ENCODE measurements around the gene TUBGCP4.

Gene TUBGCP4

DNA sequence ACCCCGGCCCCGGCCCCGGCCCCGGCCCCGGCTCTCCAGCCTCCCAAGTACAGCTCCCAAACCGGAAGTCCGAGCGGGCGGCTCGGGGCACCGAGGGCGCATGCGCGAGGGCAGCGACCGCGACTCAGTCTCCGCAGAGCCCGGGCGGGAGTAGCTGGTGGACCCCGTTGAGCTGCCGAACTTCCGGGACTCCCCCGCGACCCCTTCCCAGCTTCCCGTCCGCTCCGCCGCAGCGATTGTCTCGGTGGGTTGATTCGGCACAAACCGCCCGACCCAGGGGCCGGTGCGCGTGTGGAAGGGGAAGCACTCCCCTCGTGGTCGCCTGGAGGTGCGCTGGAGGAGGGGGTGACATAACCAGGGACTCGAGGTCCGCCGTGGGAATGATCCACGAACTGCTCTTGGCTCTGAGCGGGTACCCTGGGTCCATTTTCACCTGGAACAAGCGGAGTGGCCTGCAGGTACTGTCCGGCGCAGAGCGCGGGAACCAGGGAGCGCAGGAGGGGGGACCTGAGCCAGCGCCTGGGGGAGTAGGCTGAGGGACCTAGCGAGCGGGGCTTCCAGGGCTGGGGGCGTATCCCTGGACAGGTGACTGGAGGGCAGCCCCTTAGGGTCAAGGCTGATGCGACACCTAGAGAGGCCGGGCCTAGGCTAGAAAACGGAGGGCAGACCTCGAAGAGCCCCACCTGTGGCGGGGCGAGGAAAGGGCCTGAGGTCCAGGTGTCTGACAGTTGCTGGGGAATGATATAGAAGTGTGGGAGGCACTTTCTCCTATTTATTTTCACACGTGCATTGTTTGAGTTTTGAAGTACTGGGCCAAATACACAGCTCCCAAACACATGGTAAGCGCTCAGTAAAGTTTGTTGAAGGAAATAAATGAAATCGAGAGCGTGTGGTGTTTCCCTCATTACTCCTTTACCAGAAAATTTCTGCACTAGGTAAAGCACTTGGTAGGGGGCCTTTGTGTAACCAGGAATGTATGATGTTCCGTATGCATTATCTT lies at the start of gene TUBGCP4, which contains the start of gene ZSCAN29 (continued):
- TF ChIP-seq, protein P1, sequence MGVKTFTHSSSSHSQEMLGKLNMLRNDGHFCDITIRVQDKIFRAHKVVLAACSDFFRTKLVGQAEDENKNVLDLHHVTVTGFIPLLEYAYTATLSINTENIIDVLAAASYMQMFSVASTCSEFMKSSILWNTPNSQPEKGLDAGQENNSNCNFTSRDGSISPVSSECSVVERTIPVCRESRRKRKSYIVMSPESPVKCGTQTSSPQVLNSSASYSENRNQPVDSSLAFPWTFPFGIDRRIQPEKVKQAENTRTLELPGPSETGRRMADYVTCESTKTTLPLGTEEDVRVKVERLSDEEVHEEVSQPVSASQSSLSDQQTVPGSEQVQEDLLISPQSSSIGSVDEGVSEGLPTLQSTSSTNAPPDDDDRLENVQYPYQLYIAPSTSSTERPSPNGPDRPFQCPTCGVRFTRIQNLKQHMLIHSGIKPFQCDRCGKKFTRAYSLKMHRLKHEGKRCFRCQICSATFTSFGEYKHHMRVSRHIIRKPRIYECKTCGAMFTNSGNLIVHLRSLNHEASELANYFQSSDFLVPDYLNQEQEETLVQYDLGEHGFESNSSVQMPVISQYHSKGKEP (tag by site-specific recombination; IDR thresholded peaks at IDR 0.05): no peak
- TF ChIP-seq PATZ1 (tag by site-specific recombination; IDR thresholded peaks at IDR 0.05): peak; percentile 76
- no peak; the same call in 1 of the 2 replicates for TF ChIP-seq ZNF76 (tag by site-specific recombination; IDR thresholded peaks at IDR 0.05; ENCODE audit: borderline replicate concordance, low read depth)
- TF ChIP-seq, protein P2, sequence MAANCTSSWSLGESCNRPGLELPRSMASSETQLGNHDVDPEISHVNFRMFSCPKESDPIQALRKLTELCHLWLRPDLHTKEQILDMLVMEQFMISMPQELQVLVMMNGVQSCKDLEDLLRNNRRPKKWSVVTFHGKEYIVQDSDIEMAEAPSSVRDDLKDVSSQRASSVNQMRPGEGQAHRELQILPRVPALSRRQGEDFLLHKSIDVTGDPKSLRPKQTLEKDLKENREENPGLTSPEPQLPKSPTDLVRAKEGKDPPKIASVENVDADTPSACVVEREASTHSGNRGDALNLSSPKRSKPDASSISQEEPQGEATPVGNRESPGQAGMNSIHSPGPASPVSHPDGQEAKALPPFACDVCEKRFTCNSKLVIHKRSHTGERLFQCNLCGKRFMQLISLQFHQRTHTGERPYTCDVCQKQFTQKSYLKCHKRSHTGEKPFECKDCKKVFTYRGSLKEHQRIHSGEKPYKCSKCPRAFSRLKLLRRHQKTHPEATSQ (tag by site-specific recombination; IDR thresholded peaks at IDR 0.05): 0 out of 2 replicates have a peak, but pooled peaks have one; percentile 49
- TF ChIP-seq ZFHX2 (tag by site-specific recombination; conservative IDR thresholded peaks at IDR 0.05): peak; percentile 16; the same call in 1 of the 2 replicates
- no peak for TF ChIP-seq ZNF114 (tag by site-specific recombination; IDR thresholded peaks at IDR 0.05)

DNA sequence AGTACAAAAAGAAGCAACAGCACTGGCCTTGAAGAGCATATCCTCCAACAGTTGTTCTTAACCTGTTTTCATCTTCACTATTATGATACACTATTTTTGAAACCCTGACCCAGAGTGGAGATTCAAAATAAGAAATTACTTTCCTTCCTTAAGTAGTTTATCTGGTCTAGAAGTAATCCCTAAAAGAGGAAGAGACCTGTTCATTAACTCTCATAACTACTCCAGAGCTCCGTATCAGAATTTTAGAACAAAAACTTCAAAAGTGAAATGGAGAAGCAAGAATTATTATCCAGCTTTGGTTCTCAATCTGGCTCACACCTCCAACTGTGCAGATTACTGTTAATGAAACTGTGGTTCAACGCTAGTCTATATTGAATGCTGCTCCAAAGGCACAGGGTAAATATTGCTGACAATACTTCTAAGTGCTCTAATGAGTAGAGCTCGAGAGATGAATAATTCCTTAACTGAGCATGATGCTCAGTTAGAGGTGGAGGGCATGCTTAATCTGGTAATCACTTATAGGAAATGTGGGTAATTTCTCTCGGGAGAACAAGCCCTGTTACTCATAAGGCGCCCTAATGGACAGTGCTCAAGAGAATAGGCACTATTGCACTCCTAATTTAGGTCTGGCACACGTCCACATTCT lies 45.7 kb upstream of the TUBGCP4 start:
- no peak for TF ChIP-seq GLI4 (tag by site-specific recombination; IDR thresholded peaks at IDR 0.05)
- no peak for TF ChIP-seq ZNF629 (tag by site-specific recombination; IDR thresholded peaks at IDR 0.05)
- no peak for TF ChIP-seq PRDM6 (tag by site-specific recombination; IDR thresholded peaks at IDR 0.05)
- no peak for TF ChIP-seq REST (tag by site-specific recombination; IDR thresholded peaks at IDR 0.05)
- no peak for TF ChIP-seq ZNF548 (tag by site-specific recombination; IDR thresholded peaks at IDR 0.05)
- TF ChIP-seq ZBTB20 (tag by site-specific recombination; IDR thresholded peaks at IDR 0.05): no peak
- TF ChIP-seq MYNN (tag by site-specific recombination; IDR thresholded peaks at IDR 0.05; ENCODE audit: borderline replicate concordance): no peak
- no peak for TF ChIP-seq YY1 (tag by site-specific recombination; IDR thresholded peaks at IDR 0.05)
- TF ChIP-seq BCL11B (tag by site-specific recombination; IDR thresholded peaks at IDR 0.05; ENCODE audit: low read depth): no peak
- no peak overlapping the region for H3K4me3 ChIP-seq (ENCODE audit: low read depth, low read length)
- H3K27ac ChIP-seq (ENCODE audit: extremely low read depth, low read depth, low read length): no peak overlapping the region
- peaks cover 0 to 13% of the 10 kb centered on the region in 2 experiments; a peak in 1 of 3 replicates for H3K36me3 ChIP-seq (ENCODE audit: control insufficient read depth in 2 of 2, insufficient read depth in 1 of 2, low read length in 2 of 2)
- CTCF ChIA-PET: no interaction called here
- POLR2A ChIA-PET: interaction anchor here (1.1 kb wide), 1 partner anchor 45 kb away, joined by 3 read pairs; the partner anchor contains the start of genes TUBGCP4 and ZSCAN29
- H3K9me3 ChIP-seq (ENCODE audit: control insufficient read depth, insufficient read depth, low read depth, low read length): no peaks in the 10 kb centered on the region
- peaks cover 4% of the 10 kb centered on the region; the same call in 1 of the 2 replicates for H3K4me1 ChIP-seq (ENCODE audit: control insufficient read depth, insufficient read depth, low read length)

All from HEK293 (cell line).